Neural crest cell (in vitro differentiated cells): ENCODE results near the gene RNU6-8. TPM values are rescaled to one million over a fixed set of nuclear protein-coding genes. Genes with fewer than 3 reads are reported as not detected.

ENCODE experiments used
- DNase-seq: peaks from one replicate; pipeline ENCODE4 v3.0.0; 2021; ENCODE audit warnings: low read depth, mixed read lengths, low spot score
- H3K27ac Mint-ChIP-seq: one replicate; pipeline ENCODE4 v1.8.0; 2021; ENCODE audit warnings: mild to moderate bottlenecking, mixed read lengths; ENCODE audit not compliant: unreplicated experiment
- H3K27me3 Mint-ChIP-seq: 2 replicates; pipeline ENCODE4 v1.8.0; 2021; ENCODE audit warnings: low read depth, mild to moderate bottlenecking, mixed read lengths
- H3K36me3 Mint-ChIP-seq: 2 replicates; pipeline ENCODE4 v1.8.0; 2021; ENCODE audit warnings: low read depth, mild to moderate bottlenecking, mixed read lengths
- H3K4me1 Mint-ChIP-seq: 2 replicates; pipeline ENCODE4 v1.8.0; 2021; ENCODE audit warnings: mixed read lengths
- H3K4me3 Mint-ChIP-seq: one replicate; pipeline ENCODE4 v1.8.0; 2021; ENCODE audit warnings: mild to moderate bottlenecking, mixed read lengths
- H3K9me3 Mint-ChIP-seq: 2 replicates; pipeline ENCODE4 v1.8.0; 2021; ENCODE audit warnings: mixed read lengths
- total RNA-seq: library from RNA; stranded (reverse); gene quantifications from 2 replicates; pipeline ENCODE4 v1.2.1, GENCODE V29; 2021
- TF ChIP-seq, protein P1 (sequence below): fragments of 200-600 bp; sonication (generic); conservative IDR thresholded peaks from 2 replicates; pipeline ENCODE4 v1.5.0; 2021; ENCODE audit warnings: antibody characterized with exemption, mild to moderate bottlenecking

The RNU6-8 gene
- total RNA-seq, 1 donor from 2014 or later = not detected

DNA sequence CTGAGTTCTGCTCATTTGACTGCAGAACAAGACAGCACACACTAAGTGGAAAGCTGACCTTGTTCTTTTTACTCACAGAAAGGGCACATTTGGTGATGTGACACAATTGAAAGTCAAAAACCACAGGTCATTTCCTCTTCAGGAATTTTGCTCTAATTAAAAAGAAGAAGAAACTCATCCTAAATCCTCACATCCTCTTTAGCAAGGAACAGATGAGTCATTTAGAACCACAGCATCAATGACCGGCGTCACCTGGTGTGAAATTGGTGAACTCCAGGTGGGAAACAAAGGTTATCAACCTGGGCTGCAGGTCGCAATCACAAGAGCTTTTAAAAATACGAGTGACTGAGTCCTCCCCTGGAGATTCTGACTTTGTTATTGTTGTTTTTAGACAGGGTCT, 2.9 kb upstream of the RNU6-8 start:
- TF ChIP-seq, protein P1, sequence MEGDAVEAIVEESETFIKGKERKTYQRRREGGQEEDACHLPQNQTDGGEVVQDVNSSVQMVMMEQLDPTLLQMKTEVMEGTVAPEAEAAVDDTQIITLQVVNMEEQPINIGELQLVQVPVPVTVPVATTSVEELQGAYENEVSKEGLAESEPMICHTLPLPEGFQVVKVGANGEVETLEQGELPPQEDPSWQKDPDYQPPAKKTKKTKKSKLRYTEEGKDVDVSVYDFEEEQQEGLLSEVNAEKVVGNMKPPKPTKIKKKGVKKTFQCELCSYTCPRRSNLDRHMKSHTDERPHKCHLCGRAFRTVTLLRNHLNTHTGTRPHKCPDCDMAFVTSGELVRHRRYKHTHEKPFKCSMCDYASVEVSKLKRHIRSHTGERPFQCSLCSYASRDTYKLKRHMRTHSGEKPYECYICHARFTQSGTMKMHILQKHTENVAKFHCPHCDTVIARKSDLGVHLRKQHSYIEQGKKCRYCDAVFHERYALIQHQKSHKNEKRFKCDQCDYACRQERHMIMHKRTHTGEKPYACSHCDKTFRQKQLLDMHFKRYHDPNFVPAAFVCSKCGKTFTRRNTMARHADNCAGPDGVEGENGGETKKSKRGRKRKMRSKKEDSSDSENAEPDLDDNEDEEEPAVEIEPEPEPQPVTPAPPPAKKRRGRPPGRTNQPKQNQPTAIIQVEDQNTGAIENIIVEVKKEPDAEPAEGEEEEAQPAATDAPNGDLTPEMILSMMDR = no peak
- no peak for DNase-seq
- H3K27ac Mint-ChIP-seq = no peak overlapping the region
- peaks cover 25% of the 10 kb centered on the region for H3K27me3 Mint-ChIP-seq
- H3K4me1 Mint-ChIP-seq = peaks cover 25% of the 10 kb centered on the region
- no peaks in the 10 kb centered on the region for H3K9me3 Mint-ChIP-seq
- H3K36me3 Mint-ChIP-seq = no peaks in the 10 kb centered on the region
- peak overlapping the region; percentile 50 for H3K4me3 Mint-ChIP-seq

DNA sequence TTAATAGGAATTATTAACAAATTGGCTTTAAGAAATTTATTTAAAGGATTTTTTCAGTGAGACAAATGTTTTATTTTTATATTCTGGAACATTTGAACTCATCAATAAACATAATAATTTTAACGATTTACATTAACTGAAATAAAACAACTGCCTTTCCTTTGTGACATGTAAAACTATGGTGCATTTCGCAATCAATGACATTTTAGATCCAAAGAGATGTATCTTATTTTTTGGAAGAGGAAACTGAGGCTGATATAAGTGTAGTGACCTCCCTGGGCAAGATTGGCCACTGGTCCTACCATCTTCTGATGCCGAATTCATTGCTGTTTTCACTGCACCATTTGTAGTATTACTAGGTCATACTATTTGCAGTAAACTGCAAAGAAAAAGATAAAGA, 2.5 kb upstream of the RNU6-8 start:
- Mint-ChIP-seq H3K36me3 (no peaks in the 10 kb centered on the region), H3K27me3 (peaks cover 27% of the 10 kb centered on the region), H3K4me1 (peaks cover 28% of the 10 kb centered on the region), H3K27ac (no peak overlapping the region), H3K9me3 (no peaks in the 10 kb centered on the region), H3K4me3 (peak overlapping the region; percentile 50)
- DNase-seq = no peak
- TF ChIP-seq, protein P1 = no peak

DNA sequence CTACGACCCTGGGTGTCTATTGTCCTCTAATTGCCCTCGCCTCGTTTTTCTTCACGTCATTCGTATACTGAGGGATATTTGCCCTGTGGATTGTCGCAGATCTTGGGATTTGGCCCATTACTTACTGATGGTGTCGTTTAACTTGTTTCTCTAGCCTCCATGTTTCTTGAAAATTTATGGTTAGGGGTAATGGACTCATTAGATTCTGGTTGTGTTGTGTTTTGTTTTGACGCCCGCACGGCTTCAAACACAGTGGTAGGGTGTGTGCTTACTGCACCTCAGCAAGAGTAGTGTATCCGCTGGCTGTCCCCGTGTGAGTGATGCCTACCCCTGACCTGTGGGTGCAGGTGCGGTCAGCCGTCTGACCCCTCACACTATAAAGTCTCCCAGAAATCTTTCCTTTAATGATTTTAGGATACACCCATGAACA, 874 bp upstream of the RNU6-8 start:
- Mint-ChIP-seq H3K4me3 (peak overlapping the region; percentile 94), H3K36me3 (no peaks in the 10 kb centered on the region), H3K4me1 (peaks cover 28% of the 10 kb centered on the region), H3K27ac (no peak overlapping the region), H3K27me3 (peaks cover 27% of the 10 kb centered on the region), H3K9me3 (no peaks in the 10 kb centered on the region)
- TF ChIP-seq, protein P1 = no peak
- peak; percentile 7 for DNase-seq

DNA sequence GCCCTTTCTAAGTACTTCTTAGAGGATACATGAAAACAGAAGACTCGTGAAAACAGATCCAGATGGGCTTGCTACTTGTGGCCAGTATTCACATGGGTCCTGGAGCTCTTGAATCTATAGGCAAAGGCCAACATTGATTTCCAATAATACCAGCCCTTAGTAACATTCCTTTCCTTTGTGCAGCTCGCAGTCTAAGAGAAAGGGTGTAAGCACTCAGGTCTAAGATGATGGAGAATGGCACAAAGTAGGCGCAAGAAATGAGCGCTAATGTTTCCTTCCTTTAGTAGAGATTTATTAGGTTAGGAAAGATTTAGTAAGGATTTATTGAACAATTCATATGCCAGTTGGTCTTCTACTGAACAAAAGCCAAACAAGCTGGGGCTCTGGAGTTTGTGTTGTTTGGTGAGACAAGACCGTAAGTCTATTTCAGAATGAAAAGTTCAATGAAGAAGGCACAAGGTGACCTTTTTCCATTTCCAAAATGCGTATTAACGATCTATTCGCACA, 525 bp downstream of the RNU6-8 start:
- TF ChIP-seq, protein P1 = no peak
- DNase-seq = peak; percentile 11
- peaks cover 27% of the 10 kb centered on the region for H3K27me3 Mint-ChIP-seq
- H3K4me1 Mint-ChIP-seq = peaks cover 28% of the 10 kb centered on the region
- no peaks in the 10 kb centered on the region for H3K9me3 Mint-ChIP-seq
- H3K27ac Mint-ChIP-seq = peak overlapping the region; percentile 100
- no peaks in the 10 kb centered on the region for H3K36me3 Mint-ChIP-seq
- peak overlapping the region; percentile 94 for H3K4me3 Mint-ChIP-seq

DNA sequence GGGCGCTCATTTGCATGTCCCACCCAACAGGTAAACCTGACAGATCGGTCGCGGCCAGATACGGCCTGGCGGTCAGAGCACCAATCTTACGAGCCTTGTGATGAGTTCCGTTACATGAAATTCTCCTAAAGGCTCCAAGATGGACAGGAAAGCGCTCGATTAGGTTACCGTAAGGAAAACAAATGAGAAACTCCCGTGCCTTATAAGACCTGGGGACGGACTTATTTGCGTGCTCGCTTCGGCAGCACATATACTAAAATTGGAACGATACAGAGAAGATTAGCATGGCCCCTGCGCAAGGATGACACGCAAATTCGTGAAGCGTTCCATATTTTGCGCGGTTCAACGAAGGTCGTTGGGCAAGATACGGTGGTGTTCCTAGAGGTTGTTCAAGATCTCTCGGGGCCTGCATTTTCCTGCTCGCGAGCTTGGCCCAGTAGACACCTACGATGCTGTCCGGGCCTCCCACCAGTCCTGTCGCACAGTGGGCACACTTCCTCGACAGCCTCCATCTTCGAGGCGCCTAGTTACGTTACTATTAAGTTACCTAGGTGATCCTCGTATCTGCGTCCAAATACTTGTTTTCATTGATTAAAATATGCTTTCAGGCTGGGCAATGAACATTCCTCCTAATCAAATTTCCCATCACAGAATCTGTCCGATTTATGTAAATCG, 1.1 kb downstream of the RNU6-8 start, which contains the start of gene RNU6-7:
Gene RNU6-7, plus strand, starts transcription at position 230 of the 675 bp plus-strand sequence.
- TF ChIP-seq, protein P1 = no peak
- Mint-ChIP-seq H3K4me1 (peaks cover 28% of the 10 kb centered on the region), H3K27me3 (peaks cover 27% of the 10 kb centered on the region), H3K36me3 (no peaks in the 10 kb centered on the region), H3K27ac (peak within 1 kb of the TSS; percentile 100), H3K4me3 (peak within 1 kb of the TSS; percentile 94), H3K9me3 (no peaks in the 10 kb centered on the region)
- no peak for DNase-seq
